Esophagus (tissue), 2 donors: Measurements from ENCODE around the gene ADAMTSL3. TPM values are rescaled to one million over a fixed set of nuclear protein-coding genes. Genes with fewer than 3 reads are reported as not detected.
"Not testable (repeated sequence)": the region's sequence is repeated elsewhere in the genome, so short reads cannot be mapped to it uniquely, and the experiment has no call there.

Experiments
- H3K27ac ChIP-seq, 2 donors: one replicate each; pipeline ENCODE4 v1.5.1; 2013; ENCODE audit warnings: low read depth in 2 of 2, mild to moderate bottlenecking in 2 of 2, inconsistent platforms in 1 of 2, low read length in 1 of 2, moderate library complexity in 1 of 2
- H3K27me3 ChIP-seq, 2 donors: one replicate each; pipeline ENCODE4 v1.6.1; 2013; ENCODE audit warnings: low read length in 2 of 2, control low read depth in 1 of 2, mild to moderate bottlenecking in 1 of 2; ENCODE audit not compliant: insufficient read depth in 2 of 2, control insufficient read depth in 1 of 2
- H3K36me3 ChIP-seq, 2 donors: one replicate each; pipeline ENCODE4 v1.6.1; 2013; ENCODE audit warnings: low read length in 1 of 2; ENCODE audit not compliant: control insufficient read depth in 2 of 2, insufficient read depth in 2 of 2
- H3K4me1 ChIP-seq, 2 donors: one replicate each; pipeline ENCODE4 v1.6.1; 2013; ENCODE audit warnings: low read length in 1 of 2; ENCODE audit not compliant: control insufficient read depth in 2 of 2, insufficient read depth in 2 of 2
- H3K4me3 ChIP-seq, 2 donors: one replicate each; pipeline ENCODE4 v1.5.1; 2013; ENCODE audit warnings: low read length in 2 of 2, mild to moderate bottlenecking in 2 of 2, low read depth in 1 of 2, moderate library complexity in 1 of 2
- H3K9me3 ChIP-seq, 2 donors: one replicate each; pipeline ENCODE4 v1.6.1; 2013; ENCODE audit warnings: mild to moderate bottlenecking in 2 of 2, low read depth in 1 of 2, low read length in 1 of 2, moderate library complexity in 1 of 2; ENCODE audit not compliant: control insufficient read depth in 2 of 2, insufficient read depth in 1 of 2
- WGBS, 2 donors: extraction: QIAGEN DNeasy Blood & Tissue Kit; methylation state at CpG; one replicate each; pipeline ENCODE4 v1.1.7; 2013; 5-methylcytosine and 5-hydroxymethylcytosine counted together
- polyA plus RNA-seq, 2 donors: library from polyadenylated mRNA; stranded (reverse); fragments of 200-250 nt; gene quantifications; one replicate each; pipeline ENCODE4 v1.2.3, GENCODE V29; 2013
- donor health status: healthy with polysubstance abuse.
- donor health status: Bipolar disorder and iron deficiency.

ADAMTSL3 gene
- polyA plus RNA-seq, 2 donors: 0.18 TPM

DNA sequence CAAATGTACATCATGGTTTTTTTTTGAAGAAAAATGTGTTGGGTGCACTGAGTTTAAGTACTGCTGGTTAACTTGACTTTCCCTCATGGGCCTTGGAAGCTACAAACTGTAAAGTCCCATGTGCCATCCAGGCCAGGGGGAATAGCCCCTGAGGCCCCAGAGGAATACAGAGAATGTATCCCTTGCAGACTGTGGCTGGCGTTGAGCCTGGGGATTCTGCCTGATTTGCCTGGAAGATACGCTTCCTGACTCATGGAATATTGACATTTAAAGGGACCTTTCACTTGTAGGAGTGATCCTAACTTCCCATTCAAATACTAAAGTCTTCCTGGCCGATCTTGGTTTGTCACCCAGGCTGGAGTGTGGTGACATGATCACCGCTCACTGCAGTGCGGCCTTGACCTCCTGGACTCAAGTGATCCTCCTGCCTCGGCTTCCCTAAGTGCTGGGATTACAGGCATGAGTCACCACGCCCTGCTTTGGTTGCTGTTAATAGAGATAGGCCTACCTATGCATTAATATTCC, 42.0 kb downstream of the ADAMTSL3 start:
- H3K36me3 ChIP-seq: no peaks in the 10 kb centered on the region
- H3K4me3 ChIP-seq: no peak overlapping the region
- WGBS, 2 donors: 75 to 76% methylated on average over 7 of the region's 7 CpGs
- no peaks in the 10 kb centered on the region for H3K27me3 ChIP-seq
- peaks cover 0 to 2% of the 10 kb centered on the region in 2 donors for H3K9me3 ChIP-seq
- H3K27ac ChIP-seq: no peak overlapping the region
- no peaks in the 10 kb centered on the region for H3K4me1 ChIP-seq

DNA sequence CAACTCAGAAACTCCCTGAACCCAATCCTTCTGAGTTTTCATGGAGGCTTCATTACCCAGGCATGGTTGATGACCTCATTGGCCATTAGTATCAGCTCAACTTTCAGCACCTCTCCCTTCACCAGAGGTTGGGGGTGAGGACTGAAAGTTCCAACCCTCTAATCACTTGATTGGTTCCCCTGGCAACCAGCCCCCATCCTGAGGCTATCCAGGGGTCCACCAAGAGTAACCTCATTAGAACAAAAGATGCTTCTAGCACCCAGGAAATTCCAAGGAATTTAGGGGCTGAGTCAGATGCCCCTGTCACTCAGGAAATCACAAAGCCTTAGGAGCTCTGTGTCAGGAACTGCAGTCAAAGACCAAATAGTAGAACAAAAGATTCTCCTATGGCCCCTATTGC, 43.8 kb downstream of the ADAMTSL3 start:
- Histone ChIP-seq H3K27ac (no peak overlapping the region), H3K9me3 (peaks cover 0 to 2% of the 10 kb centered on the region in 2 donors), H3K36me3 (no peaks in the 10 kb centered on the region), H3K4me1 (no peaks in the 10 kb centered on the region), H3K27me3 (no peaks in the 10 kb centered on the region), H3K4me3 (no peak overlapping the region)

DNA sequence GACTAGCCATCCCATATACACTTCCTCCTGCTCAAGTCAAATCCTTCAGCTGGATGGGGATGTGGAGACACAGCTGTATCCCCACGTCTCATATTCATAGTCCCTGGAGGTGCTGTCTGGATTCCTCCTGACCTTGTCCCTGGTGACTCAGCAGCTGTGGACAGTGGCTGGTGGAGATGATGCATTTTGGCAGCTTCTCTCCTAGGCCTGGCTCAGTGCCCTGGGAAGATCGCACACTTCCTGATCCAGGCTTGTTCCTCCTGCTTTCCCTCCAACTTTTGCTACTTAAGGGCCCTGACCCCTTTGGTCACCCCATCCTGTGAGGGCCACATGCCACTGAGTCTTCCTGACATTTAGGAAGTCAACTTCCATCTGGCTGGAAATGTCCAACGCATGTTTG, 44.4 kb downstream of the ADAMTSL3 start:
- H3K27ac ChIP-seq: no peak overlapping the region
- no peaks in the 10 kb centered on the region for H3K27me3 ChIP-seq
- H3K4me1 ChIP-seq: no peaks in the 10 kb centered on the region
- peaks cover 0 to 2% of the 10 kb centered on the region in 2 donors for H3K9me3 ChIP-seq
- 58 to 62% methylated on average over 3 of the region's 3 CpGs for WGBS, 2 donors
- no peaks in the 10 kb centered on the region for H3K36me3 ChIP-seq
- H3K4me3 ChIP-seq: no peak overlapping the region

DNA sequence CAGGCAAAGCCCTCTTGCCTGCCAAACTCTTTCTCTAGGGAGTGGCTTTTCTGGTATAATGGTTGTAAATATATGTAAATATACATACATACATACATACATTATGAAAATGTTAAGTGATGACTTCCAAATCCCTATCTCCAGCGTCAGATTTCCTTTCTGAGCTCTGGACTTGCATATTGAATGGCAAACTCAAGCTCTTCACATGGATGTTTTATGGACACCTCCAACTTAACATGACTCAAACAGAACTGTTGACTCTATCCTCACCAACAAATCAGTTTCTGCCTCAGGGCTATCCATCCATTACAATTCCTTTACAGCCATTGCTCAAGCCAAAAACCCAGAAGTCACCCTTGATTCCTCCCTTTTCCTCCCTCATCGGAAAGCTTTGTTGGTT, 45.1 kb downstream of the ADAMTSL3 start:
- no peaks in the 10 kb centered on the region for H3K27me3 ChIP-seq
- no peaks in the 10 kb centered on the region for H3K36me3 ChIP-seq
- no peak overlapping the region for H3K27ac ChIP-seq
- no peak overlapping the region for H3K4me3 ChIP-seq
- 38 to 65% methylated on average over 2 of the region's 2 CpGs for WGBS, 2 donors
- H3K4me1 ChIP-seq: no peaks in the 10 kb centered on the region
- peaks cover 0 to 2% of the 10 kb centered on the region in 2 donors for H3K9me3 ChIP-seq

DNA sequence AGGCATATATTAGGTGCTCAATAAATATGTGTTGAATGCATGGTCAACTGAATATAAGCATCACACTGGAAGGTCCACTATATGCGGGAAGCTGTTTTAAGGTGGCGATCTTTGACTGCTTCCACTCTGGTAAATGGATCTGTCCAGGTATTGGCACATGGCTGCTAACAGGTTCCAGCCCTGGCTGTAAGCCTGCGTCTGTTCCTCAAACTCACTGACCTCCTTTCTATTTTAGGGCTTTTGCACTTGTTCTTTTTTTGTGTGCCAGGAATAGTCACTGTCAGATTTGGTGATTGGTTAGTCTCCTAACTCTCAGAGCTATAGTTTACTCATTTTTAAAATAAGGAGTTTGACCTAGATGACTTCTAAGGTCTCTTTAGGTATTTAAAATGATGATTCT, 46.2 kb downstream of the ADAMTSL3 start:
- WGBS, 2 donors: 89 to 92% methylated on average over 3 of the region's 3 CpGs
- no peaks in the 10 kb centered on the region for H3K4me1 ChIP-seq
- no peak overlapping the region for H3K27ac ChIP-seq
- H3K27me3 ChIP-seq: no peaks in the 10 kb centered on the region
- H3K9me3 ChIP-seq: peaks cover 0 to 2% of the 10 kb centered on the region in 2 donors
- H3K36me3 ChIP-seq: no peaks in the 10 kb centered on the region
- H3K4me3 ChIP-seq: no peak overlapping the region

DNA sequence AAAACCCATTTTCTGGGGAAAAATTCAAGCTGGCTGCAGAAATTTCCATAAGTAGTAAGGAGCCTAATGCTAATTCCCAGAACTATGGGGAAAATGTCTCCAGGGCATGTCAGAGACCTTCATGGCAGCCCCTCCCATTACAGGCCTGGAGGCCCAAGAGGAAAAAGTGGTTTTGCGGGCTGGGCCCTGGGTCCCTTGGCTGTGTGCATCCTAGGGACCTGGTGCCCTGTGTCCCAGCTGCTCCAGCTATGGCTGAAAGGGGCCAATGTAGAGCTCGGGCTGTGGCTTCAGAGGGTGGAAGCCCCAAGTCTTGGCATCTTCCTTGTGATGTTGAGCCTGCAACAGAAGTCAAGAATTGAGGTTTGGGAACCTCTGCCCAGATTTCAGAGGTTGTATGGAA, 48.4 kb downstream of the ADAMTSL3 start:
- not testable (repeated sequence) for H3K27ac ChIP-seq, H3K27me3 ChIP-seq, H3K4me1 ChIP-seq, H3K9me3 ChIP-seq, H3K4me3 ChIP-seq, H3K36me3 ChIP-seq
- 93 to 100% methylated on average over 2 of the region's 2 CpGs for WGBS, 2 donors

DNA sequence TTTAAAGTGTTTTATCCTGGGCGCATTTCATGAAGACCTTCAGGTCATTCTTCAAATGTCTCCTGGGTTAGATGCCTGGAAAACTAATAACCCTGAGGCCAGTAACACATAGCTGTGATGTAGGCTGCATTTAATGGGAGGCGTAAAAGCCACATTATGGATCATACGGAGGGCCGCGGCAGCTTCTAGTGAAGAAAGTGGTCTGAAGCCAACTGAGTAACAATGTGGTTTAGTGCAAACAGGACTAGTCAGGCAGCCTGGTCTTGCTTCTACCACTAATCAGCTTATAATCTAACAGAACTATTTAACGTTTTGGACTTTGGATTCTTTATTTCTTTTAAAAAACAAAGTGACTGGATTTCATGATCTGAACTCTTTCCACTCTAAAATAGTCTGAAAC, 54.4 kb downstream of the ADAMTSL3 start:
- no peaks in the 10 kb centered on the region for H3K9me3 ChIP-seq
- no peak overlapping the region for H3K27ac ChIP-seq
- WGBS, 2 donors: 88 to 91% methylated on average over 6 of the region's 6 CpGs
- no peaks in the 10 kb centered on the region for H3K36me3 ChIP-seq
- no peaks in the 10 kb centered on the region for H3K4me1 ChIP-seq
- H3K4me3 ChIP-seq: no peak overlapping the region
- no peaks in the 10 kb centered on the region for H3K27me3 ChIP-seq

DNA sequence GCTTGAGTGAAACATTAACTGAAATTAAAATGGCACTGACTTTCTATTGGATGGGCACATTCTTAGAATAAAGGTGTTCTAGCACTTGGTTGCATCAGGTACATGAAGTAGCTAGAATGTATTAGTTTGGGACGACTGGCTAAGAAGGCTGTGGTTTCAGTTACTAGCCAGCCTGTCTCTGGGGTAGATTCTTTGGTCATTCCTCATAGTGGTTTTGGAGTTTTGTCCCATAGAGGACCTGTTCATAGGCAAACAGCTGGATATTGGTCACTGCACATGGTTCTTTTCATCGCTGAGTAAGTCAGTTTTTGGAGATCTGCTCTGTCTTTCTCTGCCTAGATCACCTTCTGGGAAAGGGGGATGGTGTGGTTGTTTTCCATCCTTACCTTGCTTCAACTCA, 55.3 kb downstream of the ADAMTSL3 start:
- Histone ChIP-seq H3K9me3 (no peaks in the 10 kb centered on the region), H3K27me3 (no peaks in the 10 kb centered on the region), H3K4me1 (no peaks in the 10 kb centered on the region), H3K27ac (no peak overlapping the region), H3K36me3 (no peaks in the 10 kb centered on the region), H3K4me3 (no peak overlapping the region)
- 81 to 86% methylated on average over 2 of the region's 2 CpGs for WGBS, 2 donors

DNA sequence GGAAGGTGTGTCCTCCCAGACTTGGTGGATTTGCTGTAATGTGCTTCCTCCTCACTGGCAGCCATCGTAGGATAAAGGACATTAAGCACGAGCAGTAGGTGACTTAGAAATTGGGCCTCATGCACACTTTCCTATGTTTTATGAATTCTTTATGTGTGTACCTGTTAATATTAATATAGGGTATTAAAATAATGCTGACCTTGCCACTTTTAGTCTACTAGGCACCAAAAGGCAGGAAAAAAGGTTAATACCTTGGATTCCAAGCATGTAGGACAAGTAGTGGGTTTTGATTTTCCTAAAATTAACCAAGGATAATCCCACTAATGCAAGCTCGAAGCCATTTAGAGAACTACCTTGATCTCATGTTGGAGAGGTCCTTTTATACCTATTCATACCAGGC, 55.9 kb downstream of the ADAMTSL3 start:
- Histone ChIP-seq H3K27ac (no peak overlapping the region), H3K9me3 (no peaks in the 10 kb centered on the region), H3K36me3 (no peaks in the 10 kb centered on the region), H3K4me3 (no peak overlapping the region), H3K27me3 (no peaks in the 10 kb centered on the region), H3K4me1 (no peaks in the 10 kb centered on the region)
- WGBS, 2 donors: 89% methylated on average over 3 of the region's 3 CpGs

DNA sequence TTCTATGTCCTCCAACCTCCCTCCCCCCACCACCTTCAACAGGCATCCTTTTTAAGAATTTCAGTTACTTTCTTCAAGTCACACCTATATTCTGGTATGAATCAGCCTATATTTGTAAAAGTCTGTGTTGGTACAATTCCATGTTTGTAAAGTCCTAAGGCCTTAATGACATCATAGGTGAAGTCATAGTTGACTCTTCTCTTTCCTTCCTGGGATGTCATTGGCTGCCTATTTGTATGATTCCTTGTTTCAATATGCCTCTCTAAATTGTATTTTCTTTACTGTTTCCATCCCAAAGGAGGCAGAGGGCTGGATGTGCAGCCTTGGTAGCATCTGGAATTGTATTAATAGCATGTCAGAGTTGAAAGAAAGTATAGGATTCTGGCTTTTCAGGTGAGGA, 56.5 kb downstream of the ADAMTSL3 start:
- H3K4me3 ChIP-seq: no peak overlapping the region
- H3K4me1 ChIP-seq: no peaks in the 10 kb centered on the region
- no peaks in the 10 kb centered on the region for H3K9me3 ChIP-seq
- H3K27me3 ChIP-seq: no peaks in the 10 kb centered on the region
- no peak overlapping the region for H3K27ac ChIP-seq
- no peaks in the 10 kb centered on the region for H3K36me3 ChIP-seq
